ENCODE data around the gene FIS1. TPM values are rescaled to one million over a fixed set of nuclear protein-coding genes. Genes with fewer than 3 reads are reported as not detected.

FIS1 gene
- total RNA-seq, 1 experiment from 2014 or later: 124 TPM

GRCh38 chr7:101212014-101212413, 32.9 kb downstream of the FIS1 start:
- TF ChIP-seq CTCF (conservative IDR thresholded peaks at IDR 0.05): no peak; the same call in 2 of the 3 replicates
- Histone ChIP-seq H4K91ac (ENCODE audit: insufficient read length, low read depth, low read length) (no peak overlapping the region), H3K27me3 (ENCODE audit: insufficient read depth, low read length) (no peaks in the 10 kb centered on the region), H3K23me2 (ENCODE audit: insufficient read length, low read depth, low read length, poor library complexity, severe bottlenecking) (peaks cover 3% of the 10 kb centered on the region), H3K9me3 (ENCODE audit: control insufficient read depth, low read depth, low read length) (no peaks in the 10 kb centered on the region), H3T11ph (ENCODE audit: low read length) (no peak overlapping the region), H3K4me2 (ENCODE audit: insufficient read depth, insufficient read length, low read length) (no peak overlapping the region), H4K20me1 (ENCODE audit: control insufficient read depth, insufficient read depth, insufficient read length) (no peaks in the 10 kb centered on the region), H4K5ac (ENCODE audit: insufficient read length, low read depth, low read length) (no peak overlapping the region), H2BK15ac (ENCODE audit: low read depth, low read length) (no peak overlapping the region), H2BK12ac (ENCODE audit: insufficient read length, low read depth, low read length) (no peak overlapping the region), H2AFZ (ENCODE audit: low read length) (no peak overlapping the region), H3K9ac (ENCODE audit: extremely low read depth, insufficient read length, low read length) (no peak overlapping the region), H3K18ac (ENCODE audit: insufficient read length, low read depth, low read length) (no peak overlapping the region), H2BK120ac (ENCODE audit: low read depth, low read length, poor library complexity, severe bottlenecking) (no peak overlapping the region), H3K27ac (ENCODE audit: insufficient read length, low read depth, low read length) (no peak overlapping the region), H3K56ac (ENCODE audit: insufficient read length, low read depth, low read length) (no peak overlapping the region), H3K79me1 (ENCODE audit: insufficient read depth, low read depth, low read length, poor library complexity, severe bottlenecking) (no peaks in the 10 kb centered on the region), H2AK5ac (ENCODE audit: insufficient read length, low read length) (no peak overlapping the region), H2BK20ac (ENCODE audit: low read depth, low read length, poor library complexity, severe bottlenecking) (no peak overlapping the region), H3K79me2 (ENCODE audit: insufficient read depth, low read length) (no peaks in the 10 kb centered on the region), H2BK5ac (ENCODE audit: insufficient read length, low read length) (no peak overlapping the region), H4K8ac (replicated peaks; ENCODE audit: insufficient read length, low read depth, low read length) (no peak overlapping the region), H3K14ac (ENCODE audit: insufficient read depth, low read length) (no peak overlapping the region), H3K4ac (ENCODE audit: low read depth, low read length) (no peak overlapping the region), H3K23ac (ENCODE audit: insufficient read length, low read depth, low read length) (no peak overlapping the region), H3K4me1 (ENCODE audit: insufficient read depth, low read length) (no peaks in the 10 kb centered on the region)
- H3K4me3 Mint-ChIP-seq: no peak overlapping the region
- no peak overlapping the region for H3K27ac Mint-ChIP-seq
- peaks cover 11 to 53% (median 21%) of the 10 kb centered on the region in 3 experiments; a peak in 6 of 7 replicates for H3K36me3 Mint-ChIP-seq (ENCODE audit: insufficient read depth in 1 of 3, low read depth in 3 of 3)
- WGBS (ENCODE audit: extremely low coverage, insufficient read length, low lambda C conversion rate): no CpG with 5 or more reads among the region's 8 CpGs
- peaks cover 7 to 9% of the 10 kb centered on the region in 2 experiments for H3K4me1 Mint-ChIP-seq
- H3K9me3 Mint-ChIP-seq: no peaks in the 10 kb centered on the region
- H3K27me3 Mint-ChIP-seq (ENCODE audit: low read depth): no peaks in the 10 kb centered on the region
- no peak for DNase-seq

Data from H9 (cell line).